Naive thymus-derived CD8-positive, alpha-beta T cell (primary cell): ENCODE results near the gene SORCS3. TPM values are rescaled to one million over a fixed set of nuclear protein-coding genes. Genes with fewer than 3 reads are reported as not detected.

ENCODE experiments used
- ATAC-seq, 2 donors: fragments of 150-1000 bp; cut with Tn5 transposase in 1 of 2; sonication (Bioruptor Pico), chemical (Tn5 transposase) in 1 of 2; 1 replicate in 1 of 2; 2 replicates in 1 of 2; pipeline ENCODE4 v1.10.0; 2021; ENCODE audit warnings: mild to moderate bottlenecking in 2 of 2, moderate library complexity in 2 of 2
- POLR2A ChIA-PET: fragments of 350-600 bp; sonication (Branson Sonifier 250); formaldehyde crosslinking; loops from one replicate; lab custom pipeline; 2021; ENCODE audit warnings: antibody characterized with exemption; lab: Charles Lee
- DNase-seq, 10 donors: peaks; one replicate each; pipeline versions ENCODE4 v3.0.0 to v3.0.0-alpha.2; 2020 to 2022
- H3K27ac Mint-ChIP-seq, 10 donors: one replicate each; pipeline ENCODE4 v1.8.0; 2020 to 2022; ENCODE audit warnings: mild to moderate bottlenecking in 10 of 10, mixed read lengths in 10 of 10, moderate library complexity in 4 of 10, inconsistent platforms in 1 of 10
- H3K27me3 Mint-ChIP-seq, 5 donors: one replicate each; pipeline ENCODE4 v1.8.0; 2021 to 2022; ENCODE audit warnings: mixed read lengths in 5 of 5
- H3K36me3 Mint-ChIP-seq, 3 donors: one replicate each; pipeline ENCODE4 v1.8.0; 2020 to 2022; ENCODE audit warnings: mixed read lengths in 3 of 3, mild to moderate bottlenecking in 2 of 3, inconsistent platforms in 1 of 3
- H3K4me1 Mint-ChIP-seq, 4 donors: one replicate each; pipeline ENCODE4 v1.8.0; 2021 to 2022; ENCODE audit warnings: mixed read lengths in 4 of 4
- H3K4me3 Mint-ChIP-seq, 10 donors: one replicate each; pipeline ENCODE4 v1.8.0; 2020 to 2022; ENCODE audit warnings: mild to moderate bottlenecking in 10 of 10, mixed read lengths in 10 of 10, moderate library complexity in 6 of 10, inconsistent platforms in 1 of 10
- H3K9me3 Mint-ChIP-seq, 9 donors: one replicate each; pipeline ENCODE4 v1.8.0; 2020 to 2022; ENCODE audit warnings: mixed read lengths in 9 of 9, mild to moderate bottlenecking in 3 of 9, inconsistent platforms in 1 of 9, moderate library complexity in 1 of 9
- polyA plus RNA-seq, 3 donors: library from polyadenylated mRNA; unstranded; fragments of 300-500 nt; fragmentation: Illumina TruSeq; gene quantifications; one replicate each; pipeline ENCODE4 v1.2.3, GENCODE V29; 2021
- total RNA-seq, 8 experiments: library from RNA in 2 of 8; stranded (reverse) in 2 of 8; gene quantifications; one replicate each; pipeline ENCODE4 v1.2.3 and lab custom pipeline; 2021 to 2026

The SORCS3 gene
- total and polyA plus RNA-seq, 5 experiments from 2014 or later: 0.15 to 0.19 TPM; not detected in 3

DNA sequence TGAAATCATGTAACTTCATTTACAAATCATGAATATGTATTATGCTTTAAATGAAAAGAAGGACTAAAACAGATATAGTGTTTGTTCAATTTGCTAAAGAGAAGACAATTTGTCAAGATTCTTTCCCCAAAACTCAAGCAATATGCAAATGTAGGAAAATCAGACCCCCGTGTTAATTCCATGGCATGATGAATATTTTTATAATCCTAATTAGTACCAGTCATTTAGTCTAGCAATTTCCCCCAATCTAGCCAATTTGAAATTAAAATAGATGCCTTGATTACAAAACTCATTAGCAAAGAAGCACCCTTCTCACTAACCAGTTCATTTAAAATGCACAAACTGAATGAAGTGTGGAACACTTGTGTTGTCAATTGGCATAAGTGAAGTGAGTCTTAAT is 347.6 kb downstream of the SORCS3 start:
- DNase-seq (no peak), ATAC-seq (no peak)
- no peak overlapping the region for H3K4me3 Mint-ChIP-seq
- H3K27me3 Mint-ChIP-seq: peaks cover 0 to 3% (median 0%) of the 10 kb centered on the region in 5 donors
- H3K9me3 Mint-ChIP-seq: peaks cover 0 to 10% (median 0%) of the 10 kb centered on the region in 9 donors
- H3K4me1 Mint-ChIP-seq: peaks cover 0 to 5% (median 2%) of the 10 kb centered on the region in 4 donors
- H3K36me3 Mint-ChIP-seq: peaks cover 0 to 5% (median 3%) of the 10 kb centered on the region in 3 donors
- POLR2A ChIA-PET: no interaction called here
- H3K27ac Mint-ChIP-seq: no peak overlapping the region

DNA sequence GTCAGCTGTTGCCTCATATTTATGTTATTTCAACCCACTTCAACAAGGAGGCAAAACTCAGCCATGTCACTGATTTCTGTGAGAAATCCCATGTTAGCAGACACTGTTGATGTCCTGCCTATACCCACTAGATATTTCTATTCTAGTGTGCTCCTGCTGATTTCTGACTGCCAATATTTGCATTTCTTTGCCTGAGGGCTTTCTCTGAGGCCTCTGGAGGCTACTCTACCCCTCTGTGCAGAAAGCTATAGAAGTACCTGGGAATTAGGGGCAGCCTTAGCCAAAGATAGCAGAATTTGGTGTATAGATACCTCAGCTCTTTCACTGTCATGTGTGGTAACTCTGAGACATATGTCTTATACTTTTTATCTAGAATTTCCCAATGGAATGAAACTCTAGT is 348.8 kb downstream of the SORCS3 start:
- peaks cover 0 to 10% (median 0%) of the 10 kb centered on the region in 9 donors for H3K9me3 Mint-ChIP-seq
- H3K36me3 Mint-ChIP-seq: peaks cover 0 to 5% (median 3%) of the 10 kb centered on the region in 3 donors
- no peak overlapping the region for H3K27ac Mint-ChIP-seq
- no peak overlapping the region for H3K4me3 Mint-ChIP-seq
- DNase-seq (no peak), ATAC-seq (no peak)
- POLR2A ChIA-PET: no interaction called here
- H3K4me1 Mint-ChIP-seq: peaks cover 0 to 4% (median 2%) of the 10 kb centered on the region in 4 donors
- H3K27me3 Mint-ChIP-seq: no peaks in the 10 kb centered on the region

DNA sequence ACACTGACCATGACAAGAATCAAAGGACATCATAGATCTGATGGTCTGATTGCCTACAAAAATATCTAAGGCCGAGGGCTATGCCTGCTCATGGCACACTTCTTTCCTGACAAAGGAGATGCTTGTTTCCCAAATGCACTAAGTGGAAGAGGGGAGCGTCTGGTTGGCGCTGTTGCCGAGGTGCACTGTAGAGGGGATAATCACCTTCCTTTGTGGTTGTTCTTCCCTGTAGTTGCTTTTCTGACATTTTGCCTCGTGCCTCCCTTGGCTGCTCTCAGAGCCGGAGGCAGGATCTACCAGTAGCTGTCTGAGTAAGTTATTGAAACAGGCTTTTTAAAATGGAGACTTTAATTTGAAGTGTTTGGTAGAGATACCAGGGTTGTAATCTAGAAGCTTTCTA is 352.0 kb downstream of the SORCS3 start:
- H3K4me3 Mint-ChIP-seq: no peak overlapping the region
- H3K27ac Mint-ChIP-seq: no peak overlapping the region
- DNase-seq (no peak), ATAC-seq (no peak)
- peaks cover 0 to 3% (median 0%) of the 10 kb centered on the region in 9 donors for H3K9me3 Mint-ChIP-seq
- peaks cover 0 to 4% (median 2%) of the 10 kb centered on the region in 4 donors for H3K4me1 Mint-ChIP-seq
- POLR2A ChIA-PET: no interaction called here
- peaks cover 0 to 2% (median 0%) of the 10 kb centered on the region in 5 donors for H3K27me3 Mint-ChIP-seq
- H3K36me3 Mint-ChIP-seq: peaks cover 0 to 3% (median 0%) of the 10 kb centered on the region in 3 donors

DNA sequence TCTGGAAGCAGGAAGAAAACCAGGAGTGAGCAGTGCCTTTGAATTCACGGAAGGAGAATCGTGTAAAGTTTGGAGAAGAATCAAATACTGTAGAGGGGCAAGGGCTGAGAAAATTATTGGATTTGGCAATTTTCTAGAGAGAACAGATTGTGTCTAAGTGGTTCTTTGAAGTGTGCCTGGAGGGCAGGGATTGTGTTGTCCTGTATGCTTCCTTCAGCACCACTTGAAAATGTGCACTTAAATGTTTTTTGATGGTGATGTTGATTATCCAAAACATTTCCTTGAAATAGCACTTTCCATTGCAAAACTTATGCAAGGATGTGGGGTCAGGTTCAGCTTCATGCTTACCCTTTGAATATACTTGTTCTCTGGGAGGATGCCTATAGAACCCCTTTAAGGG is 360.2 kb downstream of the SORCS3 start:
- DNase-seq (no peak), ATAC-seq (no peak)
- peaks cover 0 to 8% (median 2%) of the 10 kb centered on the region in 5 donors for H3K27me3 Mint-ChIP-seq
- no peak overlapping the region for H3K4me3 Mint-ChIP-seq
- H3K27ac Mint-ChIP-seq: no peak overlapping the region
- H3K9me3 Mint-ChIP-seq: peaks cover 0 to 2% (median 0%) of the 10 kb centered on the region in 9 donors
- H3K36me3 Mint-ChIP-seq: no peaks in the 10 kb centered on the region
- POLR2A ChIA-PET: no interaction called here
- peaks cover 0 to 3% (median 0%) of the 10 kb centered on the region in 4 donors for H3K4me1 Mint-ChIP-seq

DNA sequence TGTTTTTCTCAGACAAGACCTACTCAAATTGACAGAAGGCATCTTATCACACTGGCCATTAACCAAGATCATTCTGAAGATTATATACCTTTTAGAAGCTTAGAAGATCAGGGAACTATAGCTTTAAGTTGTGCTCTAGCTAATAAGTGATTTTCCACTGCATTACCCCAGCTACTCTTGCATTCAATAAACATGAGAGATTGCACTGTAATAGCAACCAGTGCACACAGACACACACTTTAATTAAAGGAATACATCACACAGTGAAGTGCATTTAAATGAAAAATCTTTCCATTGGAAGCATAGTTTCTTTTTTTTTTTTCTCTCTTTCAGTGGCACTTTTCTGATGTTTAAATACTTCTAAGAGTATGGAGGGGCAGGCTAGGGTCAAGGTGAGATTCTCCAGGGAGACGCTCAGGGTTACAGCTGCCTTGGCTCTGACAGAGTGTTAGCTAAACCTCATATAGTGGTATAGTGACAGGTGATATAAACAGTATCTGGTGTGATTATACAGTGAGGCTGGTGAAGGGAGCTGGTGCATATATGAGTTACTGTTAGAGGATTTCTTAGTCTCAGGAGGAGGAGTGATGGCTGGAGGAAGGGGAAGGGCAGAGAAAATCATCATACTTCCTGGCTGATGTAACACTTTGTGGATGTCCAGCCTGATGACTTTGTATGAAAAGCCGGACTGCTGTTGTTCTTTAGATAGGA is 369.5 kb downstream of the SORCS3 start:
- no peak overlapping the region for H3K27ac Mint-ChIP-seq
- DNase-seq (no peak), ATAC-seq (no peak)
- H3K36me3 Mint-ChIP-seq: no peaks in the 10 kb centered on the region
- H3K4me3 Mint-ChIP-seq: no peak overlapping the region
- peaks cover 0 to 6% (median 0%) of the 10 kb centered on the region in 5 donors for H3K27me3 Mint-ChIP-seq
- peaks cover 0 to 9% (median 0%) of the 10 kb centered on the region in 9 donors for H3K9me3 Mint-ChIP-seq
- H3K4me1 Mint-ChIP-seq: peaks cover 0 to 2% (median 0%) of the 10 kb centered on the region in 4 donors
- POLR2A ChIA-PET: no interaction called here

DNA sequence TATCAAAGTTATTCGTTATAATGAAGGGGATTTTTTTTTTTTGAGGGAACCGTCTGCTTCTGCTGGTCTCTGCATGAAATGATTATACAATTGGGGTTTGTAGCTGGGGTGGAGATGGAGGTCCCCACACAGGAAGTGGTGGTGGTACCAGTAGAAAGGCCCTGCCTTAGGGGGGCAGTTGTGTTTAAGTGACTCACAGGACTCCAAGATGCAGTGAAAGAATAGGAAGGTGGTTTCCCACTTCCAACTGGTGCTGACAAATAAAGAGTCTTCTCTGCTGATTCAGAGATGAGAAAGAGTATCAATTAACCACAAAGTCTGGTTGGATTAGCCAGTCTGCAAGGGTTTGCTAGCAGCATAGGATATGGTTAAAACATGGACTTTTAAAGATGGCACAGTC is 376.0 kb downstream of the SORCS3 start:
- no peak overlapping the region for H3K27ac Mint-ChIP-seq
- no peak for ATAC-seq
- no peak overlapping the region for H3K4me3 Mint-ChIP-seq
- peaks cover 4 to 13% (median 11%) of the 10 kb centered on the region in 4 donors for H3K4me1 Mint-ChIP-seq
- H3K36me3 Mint-ChIP-seq: no peaks in the 10 kb centered on the region
- POLR2A ChIA-PET: no interaction called here
- no peak for DNase-seq
- H3K9me3 Mint-ChIP-seq: peaks cover 0 to 9% (median 0%) of the 10 kb centered on the region in 9 donors
- H3K27me3 Mint-ChIP-seq: no peaks in the 10 kb centered on the region

DNA sequence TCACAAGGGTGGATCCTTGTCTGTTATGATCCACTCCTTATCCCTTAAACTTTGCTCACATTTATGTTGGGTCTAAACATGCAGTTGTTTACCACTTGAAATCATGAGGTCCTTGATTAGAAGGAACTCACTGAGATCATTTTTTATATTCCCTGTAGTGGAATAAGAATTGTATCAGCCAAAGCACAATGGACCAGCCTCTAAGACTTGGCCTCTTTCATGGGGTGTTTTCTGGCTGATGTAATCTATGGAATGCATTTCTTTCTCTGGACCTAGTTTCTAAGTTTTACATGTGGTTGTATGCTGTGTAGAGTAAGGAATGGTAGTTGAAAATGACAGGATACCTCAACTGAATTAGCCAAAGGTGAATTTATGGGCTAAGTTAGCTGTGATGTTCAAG is 376.6 kb downstream of the SORCS3 start:
- ATAC-seq: no peak

DNA sequence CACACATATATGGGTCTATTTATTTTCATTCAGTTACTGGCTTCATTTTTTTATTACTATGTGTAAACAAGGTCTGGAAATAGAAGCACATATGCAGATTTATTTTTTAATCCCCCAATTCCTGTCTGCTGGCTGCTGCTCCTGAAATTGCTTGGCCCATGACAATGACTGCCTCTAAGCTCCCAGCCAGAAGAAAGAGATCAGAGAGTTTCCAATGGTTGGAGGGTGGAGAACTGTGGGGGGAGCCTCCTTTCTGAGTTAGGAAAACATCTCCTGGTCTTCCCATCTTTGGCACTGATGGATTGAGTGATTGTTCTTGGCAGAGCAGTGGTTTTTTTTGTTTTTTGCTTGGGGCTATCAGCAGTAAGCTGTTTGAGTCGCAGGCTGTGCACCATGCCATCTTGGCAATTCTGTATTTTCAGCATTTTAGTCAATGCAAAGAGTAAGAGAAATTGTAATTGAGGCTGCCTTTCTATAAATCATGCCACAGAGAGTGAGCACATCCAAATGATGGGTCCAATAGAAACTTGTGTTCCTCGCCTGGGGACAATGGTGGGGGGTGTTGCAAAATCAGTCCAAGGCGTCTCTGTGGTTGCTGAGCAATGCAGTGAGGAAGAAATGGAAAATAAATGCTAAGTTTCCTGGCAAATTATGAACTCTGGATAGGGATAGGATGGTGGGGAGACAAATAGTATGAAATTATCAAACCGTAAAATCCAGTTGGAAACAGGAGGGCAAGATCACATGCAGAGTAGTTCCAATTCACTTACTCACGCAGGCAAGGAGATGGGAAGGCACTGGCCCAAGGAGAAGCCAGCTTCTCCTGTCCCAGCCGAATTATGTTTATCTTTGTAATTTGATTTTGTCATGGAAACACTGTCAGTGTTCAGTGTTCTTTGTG is 382.4 kb downstream of the SORCS3 start:
- POLR2A ChIA-PET: no interaction called here
- Mint-ChIP-seq H3K9me3 (peaks cover 0 to 9% (median 0%) of the 10 kb centered on the region in 9 donors), H3K4me1 (peaks cover 2 to 6% (median 4%) of the 10 kb centered on the region in 4 donors), H3K27ac (no peak overlapping the region), H3K36me3 (no peaks in the 10 kb centered on the region), H3K4me3 (no peak overlapping the region), H3K27me3 (peaks cover 0 to 20% (median 4%) of the 10 kb centered on the region in 5 donors)
- ATAC-seq (no peak), DNase-seq (no peak)

More for the DNA sequence above, 376.6 kb downstream of the SORCS3 start:
- Mint-ChIP-seq H3K4me3 (no peak overlapping the region), H3K9me3 (peaks cover 0 to 9% (median 0%) of the 10 kb centered on the region in 9 donors), H3K27ac (no peak overlapping the region), H3K27me3 (no peaks in the 10 kb centered on the region), H3K4me1 (peaks cover 4 to 13% (median 11%) of the 10 kb centered on the region in 4 donors), H3K36me3 (no peaks in the 10 kb centered on the region)
- POLR2A ChIA-PET: no interaction called here
- DNase-seq: no peak

DNA sequence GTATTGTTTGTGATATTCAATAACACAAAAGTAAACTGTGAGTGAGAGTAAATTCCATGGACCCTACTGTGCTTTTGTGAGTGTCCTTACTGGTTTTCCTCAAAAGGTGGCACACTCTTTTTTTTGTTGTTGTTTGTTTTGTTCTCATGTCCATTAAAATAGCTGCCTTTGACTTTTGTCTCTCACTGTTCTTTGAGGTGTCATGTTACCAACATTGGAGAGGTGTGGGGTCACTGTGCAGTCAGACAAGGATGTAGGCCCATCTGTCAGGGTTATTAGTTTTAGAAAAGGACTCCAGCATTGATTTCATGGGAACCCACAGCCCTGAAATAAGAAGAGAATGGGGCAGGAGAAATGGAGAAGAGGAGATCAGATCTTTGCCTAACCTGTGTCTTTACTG is 383.1 kb downstream of the SORCS3 start:
- Mint-ChIP-seq H3K36me3 (no peaks in the 10 kb centered on the region), H3K4me1 (peaks cover 2 to 6% (median 3%) of the 10 kb centered on the region in 4 donors), H3K9me3 (peaks cover 0 to 6% (median 0%) of the 10 kb centered on the region in 9 donors), H3K4me3 (no peak overlapping the region), H3K27me3 (peaks cover 0 to 20% (median 4%) of the 10 kb centered on the region in 5 donors), H3K27ac (no peak overlapping the region)
- POLR2A ChIA-PET: no interaction called here
- ATAC-seq: no peak
- DNase-seq: no peak

DNA sequence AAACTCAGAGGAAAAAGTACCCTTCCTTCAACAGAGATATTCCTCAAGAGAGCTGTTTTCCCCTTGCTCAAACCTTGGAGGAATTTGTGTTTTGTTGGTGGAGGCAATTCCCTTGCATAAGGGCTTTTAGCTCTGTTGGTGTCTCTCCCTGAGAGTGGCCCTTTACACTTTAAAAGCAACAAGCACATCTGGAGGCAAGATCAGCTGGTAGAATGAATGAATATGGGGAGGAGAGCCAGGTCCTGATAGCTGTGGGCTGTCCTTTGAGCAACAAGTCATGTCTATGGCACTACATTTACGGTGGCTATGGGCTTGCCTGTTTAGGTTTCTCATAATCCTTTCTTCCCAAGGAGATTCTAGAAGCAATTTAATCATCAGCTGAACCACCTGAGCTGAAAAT is 384.0 kb downstream of the SORCS3 start:
- Mint-ChIP-seq H3K4me3 (no peak overlapping the region), H3K27me3 (peaks cover 0 to 20% (median 5%) of the 10 kb centered on the region in 5 donors), H3K27ac (no peak overlapping the region), H3K4me1 (peaks cover 2 to 6% (median 3%) of the 10 kb centered on the region in 4 donors), H3K36me3 (no peaks in the 10 kb centered on the region), H3K9me3 (peaks cover 0 to 3% (median 0%) of the 10 kb centered on the region in 9 donors)
- ATAC-seq (no peak), DNase-seq (no peak)
- POLR2A ChIA-PET: no interaction called here

DNA sequence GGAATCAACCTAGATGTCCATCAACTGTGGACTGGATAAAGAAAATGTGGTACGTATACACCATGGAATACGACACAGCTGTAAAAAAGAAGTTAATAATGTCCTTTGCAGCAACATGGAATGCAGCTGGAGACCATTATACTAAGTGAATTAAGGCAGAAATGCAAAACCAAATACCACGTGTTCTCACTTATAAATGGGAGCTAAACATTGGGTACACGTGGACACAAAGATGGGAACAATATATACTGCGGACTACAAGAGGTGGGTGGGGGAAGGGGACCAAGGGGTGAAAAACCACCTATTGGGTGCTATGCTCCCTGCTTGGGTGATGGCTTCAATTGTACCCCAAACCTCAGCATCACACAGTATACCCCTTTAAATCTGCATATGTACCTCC is 385.5 kb downstream of the SORCS3 start:
- H3K9me3 Mint-ChIP-seq: peaks cover 0 to 3% (median 0%) of the 10 kb centered on the region in 9 donors
- H3K4me3 Mint-ChIP-seq: no peak overlapping the region
- H3K27ac Mint-ChIP-seq: no peak overlapping the region
- ATAC-seq (no peak), DNase-seq (no peak)
- peaks cover 0 to 20% (median 6%) of the 10 kb centered on the region in 5 donors for H3K27me3 Mint-ChIP-seq
- H3K36me3 Mint-ChIP-seq: no peaks in the 10 kb centered on the region
- peaks cover 2 to 4% (median 2%) of the 10 kb centered on the region in 4 donors for H3K4me1 Mint-ChIP-seq
- POLR2A ChIA-PET: no interaction called here

DNA sequence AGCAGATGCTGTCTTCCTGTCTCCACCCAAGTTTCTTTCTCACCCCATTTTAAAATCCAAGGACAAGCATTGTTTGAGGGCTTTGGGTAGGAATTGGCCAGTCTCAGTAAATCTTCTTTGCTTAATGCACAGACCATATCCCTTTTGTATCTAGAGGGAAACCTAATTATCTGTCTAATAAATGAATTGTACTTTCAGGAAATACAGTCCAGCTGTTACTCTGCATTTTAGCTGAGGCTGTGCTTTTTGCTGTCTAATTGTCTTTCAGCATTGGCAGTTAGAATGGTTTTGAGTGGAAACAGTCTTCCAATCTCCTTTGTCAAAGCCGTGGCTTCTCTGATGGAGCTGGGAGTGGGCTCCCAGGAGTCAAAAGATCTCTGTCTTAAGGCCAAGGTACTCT is 388.2 kb downstream of the SORCS3 start:
- H3K36me3 Mint-ChIP-seq: no peaks in the 10 kb centered on the region
- no peaks in the 10 kb centered on the region for H3K4me1 Mint-ChIP-seq
- H3K9me3 Mint-ChIP-seq: peaks cover 0 to 3% (median 0%) of the 10 kb centered on the region in 9 donors
- no peak for ATAC-seq
- H3K27me3 Mint-ChIP-seq: peaks cover 0 to 20% (median 10%) of the 10 kb centered on the region in 5 donors
- POLR2A ChIA-PET: no interaction called here
- DNase-seq: no peak
- no peak overlapping the region for H3K27ac Mint-ChIP-seq
- H3K4me3 Mint-ChIP-seq: no peak overlapping the region

DNA sequence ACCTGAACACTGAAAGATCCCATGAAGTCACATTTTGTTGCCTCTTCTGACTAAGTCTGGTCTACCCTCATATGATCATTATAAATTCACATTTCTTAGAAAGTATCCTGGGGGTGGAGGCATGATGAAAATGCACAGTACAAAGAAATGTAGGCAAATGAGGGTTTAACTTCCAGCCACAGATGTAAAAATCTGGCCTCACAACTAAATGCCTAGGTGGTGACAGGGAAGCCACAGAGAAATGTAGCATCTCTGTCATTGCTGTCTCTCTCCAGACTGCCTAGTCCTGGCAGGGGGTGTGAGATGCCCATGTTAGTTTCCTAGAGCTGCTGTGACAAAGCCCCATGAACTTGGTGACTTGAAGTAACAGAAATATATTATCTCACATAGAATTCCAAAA is 395.9 kb downstream of the SORCS3 start:
- H3K27ac Mint-ChIP-seq: no peak overlapping the region
- DNase-seq: no peak
- no peaks in the 10 kb centered on the region for H3K9me3 Mint-ChIP-seq

More for the DNA sequence above, 395.9 kb downstream of the SORCS3 start:
- no peak for ATAC-seq
- no peak overlapping the region for H3K4me3 Mint-ChIP-seq
- POLR2A ChIA-PET: no interaction called here
- no peaks in the 10 kb centered on the region for H3K4me1 Mint-ChIP-seq
- H3K36me3 Mint-ChIP-seq: no peaks in the 10 kb centered on the region
- peaks cover 0 to 4% (median 0%) of the 10 kb centered on the region in 5 donors for H3K27me3 Mint-ChIP-seq
